Measurements from ENCODE around the gene GAS7.

Gene GAS7

DNA sequence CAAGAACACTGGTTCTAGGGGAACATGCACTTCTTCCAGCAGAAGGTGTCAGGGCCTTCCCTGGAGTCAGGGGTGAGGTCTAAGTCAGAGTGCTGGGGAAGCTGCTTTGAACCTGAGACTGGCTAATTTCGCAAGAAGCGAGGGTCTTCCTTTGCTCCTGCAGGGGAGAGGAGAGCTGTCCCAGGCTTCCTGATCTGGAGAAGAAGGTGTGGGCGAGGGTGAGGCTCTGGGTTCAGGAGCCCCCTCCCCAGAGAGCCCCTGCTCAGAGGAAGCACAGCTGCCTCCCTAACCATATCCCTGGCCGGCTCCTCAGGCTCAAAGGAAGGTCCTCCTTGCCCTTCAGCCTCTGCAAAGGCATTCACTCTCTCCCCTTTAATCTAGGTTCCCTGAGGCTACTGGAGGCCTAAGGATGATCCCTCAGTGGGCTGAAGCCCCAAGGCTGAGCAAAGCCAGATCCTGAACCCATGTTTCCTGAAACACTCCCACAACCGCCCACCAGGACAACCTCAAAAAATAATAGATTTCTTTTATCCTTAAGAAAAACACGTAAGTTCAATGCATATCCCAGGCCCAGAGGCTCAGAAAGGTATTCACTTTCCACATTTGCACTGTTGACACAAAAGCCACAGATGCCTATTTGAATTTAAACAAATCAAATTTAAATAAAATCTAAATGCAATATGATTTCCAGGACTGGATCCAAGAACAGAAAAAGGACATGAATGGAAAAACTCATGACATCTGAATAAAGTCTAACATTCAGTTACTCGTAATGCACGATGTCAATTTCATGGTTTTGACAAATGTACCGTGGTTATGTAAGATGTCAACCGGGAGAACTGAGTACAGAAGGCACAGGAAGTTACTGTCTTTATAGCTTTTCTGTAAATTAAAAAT, 221.9 kb downstream of the GAS7 start:
- no peak for DNase-seq (ENCODE audit: low read depth)

DNA sequence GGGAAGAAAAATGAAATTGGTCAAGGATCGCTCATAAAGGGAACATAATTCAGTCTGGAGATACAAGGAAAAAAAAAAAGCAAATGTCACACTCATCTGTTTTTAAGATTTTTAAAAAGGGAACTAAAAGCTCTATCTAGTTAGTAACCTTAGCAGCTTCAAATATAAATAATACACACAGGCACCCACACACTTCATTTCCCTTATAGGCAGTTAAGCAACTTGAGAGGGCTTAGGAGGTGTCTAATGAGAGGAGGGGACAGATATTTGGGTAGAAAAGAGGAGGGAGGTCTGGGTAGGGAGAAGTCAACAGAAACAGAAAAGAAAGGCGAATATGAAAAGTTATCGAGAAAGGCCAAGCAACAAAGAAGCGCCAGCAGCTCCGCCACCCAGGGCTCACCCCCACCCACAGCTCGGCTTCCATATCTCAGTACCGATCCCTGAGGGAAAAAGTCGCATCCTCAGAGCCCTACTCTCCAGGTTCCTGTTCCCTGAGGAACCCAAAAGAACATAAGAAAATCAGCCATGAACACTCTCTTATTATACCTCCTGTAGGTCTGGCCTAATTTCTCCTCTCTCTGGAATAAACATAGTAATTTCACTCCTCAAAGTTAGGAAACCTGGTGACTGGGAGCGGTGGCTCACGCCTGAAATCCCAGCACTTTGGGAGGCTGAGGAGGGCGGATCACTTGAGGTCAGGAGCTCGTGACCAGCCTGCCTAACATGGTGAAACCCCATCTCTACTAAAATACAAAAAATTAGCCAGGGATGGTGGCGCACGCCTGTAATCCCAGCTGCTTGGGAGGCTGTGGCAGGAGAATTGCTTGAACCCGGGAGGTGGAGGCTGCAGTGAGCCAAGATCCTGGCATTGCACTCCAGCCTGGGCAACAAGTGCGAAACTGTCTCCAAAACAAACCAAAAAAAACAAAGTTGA, 223.7 kb downstream of the GAS7 start:
- no peak for DNase-seq (ENCODE audit: low read depth)

DNA sequence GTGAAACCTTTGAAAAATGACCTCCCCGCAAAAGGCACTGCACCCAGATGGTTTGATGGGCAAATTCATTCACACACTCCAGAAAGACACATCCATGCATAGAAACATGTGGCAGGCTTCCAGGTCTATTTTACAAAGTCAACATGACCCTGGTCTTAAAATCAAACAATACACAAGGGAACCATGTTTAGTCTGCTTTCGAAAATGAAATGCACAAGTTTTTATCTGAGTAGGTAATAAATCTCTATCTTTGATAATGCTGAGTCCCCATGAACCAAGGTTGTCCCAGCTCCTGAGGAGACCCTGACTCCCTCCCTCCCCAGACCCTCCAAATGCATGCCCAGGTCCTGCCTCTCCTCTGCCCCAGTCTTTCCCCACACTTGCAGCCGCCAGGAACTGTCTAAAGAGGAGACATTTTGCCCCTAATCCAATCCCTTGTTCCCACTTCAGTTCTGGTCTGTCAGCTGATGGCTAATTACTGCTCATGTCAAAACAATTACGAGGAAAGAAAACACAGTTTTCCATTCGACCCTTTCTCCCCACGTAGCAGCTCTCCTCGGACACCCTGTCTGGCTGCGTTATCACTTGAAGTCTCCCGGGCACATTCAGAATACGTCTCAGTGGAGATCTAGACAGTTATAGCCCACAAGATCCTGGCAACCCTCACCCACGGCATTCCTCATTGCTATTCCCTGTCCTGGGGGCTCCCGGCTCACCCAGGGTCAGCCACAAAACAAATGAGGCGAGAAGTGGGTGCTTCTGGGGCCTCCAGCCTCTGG, 224.5 kb downstream of the GAS7 start:
- no peak for DNase-seq (ENCODE audit: low read depth)

DNA sequence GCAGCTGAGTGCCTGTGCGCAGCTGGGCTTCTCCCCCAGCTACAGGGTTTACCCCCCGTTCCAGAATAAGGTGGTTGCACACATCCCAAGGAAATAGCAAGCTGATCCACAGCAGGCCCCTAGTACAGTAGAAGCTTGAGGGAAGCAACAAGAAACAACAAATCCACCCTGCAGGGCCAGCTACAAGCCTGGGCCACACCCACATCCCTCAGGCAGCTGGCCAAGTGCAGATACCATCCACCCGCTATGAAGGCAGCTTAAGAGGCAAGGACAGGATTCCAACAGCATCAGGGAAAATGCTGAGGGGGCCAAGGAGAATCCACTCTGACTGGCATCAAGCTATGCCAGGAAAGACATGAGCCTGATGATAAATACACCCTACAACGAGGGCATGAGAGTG, 226.4 kb downstream of the GAS7 start:
- DNase-seq (ENCODE audit: low read depth) = no peak

DNA sequence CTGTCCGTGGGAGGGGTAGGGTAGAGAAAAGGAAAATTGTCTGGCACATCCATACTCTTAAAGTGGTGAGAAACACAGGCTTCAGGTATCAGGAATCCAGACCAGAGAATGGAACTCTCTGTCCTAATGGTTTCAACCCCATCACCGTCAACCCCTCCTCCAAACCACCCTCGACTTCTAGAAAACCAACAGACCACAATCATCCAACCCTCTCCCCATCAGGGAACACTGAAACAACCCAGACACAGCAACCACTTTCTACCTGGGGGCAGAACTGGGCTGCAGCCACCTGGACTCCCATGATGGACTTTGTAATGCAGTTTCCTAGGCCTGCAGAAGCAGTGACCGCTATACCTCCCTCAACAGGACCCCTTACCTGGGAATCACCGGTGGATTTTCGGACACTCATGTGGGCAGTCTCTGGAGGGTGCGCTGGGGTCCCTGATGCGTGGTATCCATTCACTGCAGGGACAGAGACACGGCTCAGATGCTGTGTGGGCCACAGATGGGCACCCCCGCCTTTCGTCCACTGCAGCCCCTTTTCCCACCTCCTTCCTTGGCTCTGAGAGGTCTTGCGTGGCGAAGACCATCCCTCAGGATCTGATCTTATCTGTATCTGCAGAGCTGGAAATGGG, 229.0 kb downstream of the GAS7 start:
- DNase-seq (ENCODE audit: low read depth) = no peak

DNA sequence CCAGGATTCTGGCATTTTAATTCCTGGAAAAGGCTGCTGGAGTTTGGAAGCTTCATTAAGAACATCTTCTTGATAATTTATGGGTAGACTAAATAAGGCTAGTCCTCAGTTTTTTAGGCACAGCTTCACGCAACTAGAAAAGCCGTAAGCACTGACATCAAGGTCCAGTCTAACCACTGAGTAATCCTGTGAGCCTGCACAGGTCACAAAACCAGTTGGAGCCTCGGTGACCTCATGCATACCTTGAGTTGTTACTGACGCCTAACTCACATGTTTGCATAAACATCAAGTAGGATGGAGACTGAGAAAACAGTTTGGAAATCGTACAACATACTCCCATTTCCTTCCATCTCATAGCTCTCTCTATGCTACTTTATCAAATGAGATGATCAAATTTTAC, 229.5 kb downstream of the GAS7 start:
- DNase-seq (ENCODE audit: low read depth) = no peak

DNA sequence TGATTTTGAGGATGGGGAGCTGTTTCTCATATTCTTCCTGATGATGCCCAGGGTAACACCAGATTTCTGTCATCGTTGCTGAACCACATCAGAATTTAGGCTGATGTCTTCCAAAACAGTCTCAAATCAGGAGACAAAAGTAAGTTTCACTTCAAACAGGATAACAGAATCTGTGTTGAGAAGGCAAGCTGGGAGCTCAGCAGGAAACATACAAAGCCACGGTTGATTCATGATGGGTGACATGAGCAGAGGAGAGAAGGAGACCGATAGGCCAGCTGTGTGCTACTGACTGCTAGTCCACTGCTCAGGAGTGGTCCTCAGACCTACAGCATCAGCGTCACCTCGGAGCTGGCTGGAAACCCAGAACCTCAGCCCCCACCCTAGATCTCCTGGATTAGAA, 230.4 kb downstream of the GAS7 start:
- no peak for DNase-seq (ENCODE audit: low read depth)

GRCh38 chr17:9959377-9959981, 238.9 kb downstream of the GAS7 start:
- no peak for DNase-seq (ENCODE audit: low read depth)

GRCh38 chr17:9958586-9959281, 239.7 kb downstream of the GAS7 start:
- DNase-seq (ENCODE audit: low read depth) = no peak

DNA sequence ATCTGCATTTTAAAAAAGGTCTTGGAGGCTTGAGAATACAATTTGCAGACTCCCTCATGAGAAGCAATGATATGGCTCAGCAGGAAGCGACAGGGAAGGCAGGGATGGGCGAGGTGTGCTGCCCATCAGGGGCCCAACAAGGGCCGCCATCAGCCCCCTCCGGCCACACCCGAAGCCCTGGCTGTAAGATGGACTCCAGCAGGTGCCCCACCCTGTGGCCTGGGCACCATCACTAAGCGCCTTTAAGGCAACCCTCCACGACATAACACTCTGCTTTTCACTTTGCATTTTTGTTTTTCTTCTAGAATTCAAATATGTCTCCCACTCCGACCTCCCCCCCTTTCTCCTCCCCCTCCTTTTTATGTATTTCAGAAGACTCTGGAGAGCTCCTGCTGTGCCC, 241.2 kb downstream of the GAS7 start:
- no peak for DNase-seq (ENCODE audit: low read depth)

- no peak for DNase-seq (ENCODE audit: low read depth)
Measured at GRCh38 chr17:9956474-9957131, 241.8 kb downstream of the GAS7 start.

GRCh38 chr17:9953492-9953891, 244.9 kb downstream of the GAS7 start:
- DNase-seq (ENCODE audit: low read depth) = no peak

DNA sequence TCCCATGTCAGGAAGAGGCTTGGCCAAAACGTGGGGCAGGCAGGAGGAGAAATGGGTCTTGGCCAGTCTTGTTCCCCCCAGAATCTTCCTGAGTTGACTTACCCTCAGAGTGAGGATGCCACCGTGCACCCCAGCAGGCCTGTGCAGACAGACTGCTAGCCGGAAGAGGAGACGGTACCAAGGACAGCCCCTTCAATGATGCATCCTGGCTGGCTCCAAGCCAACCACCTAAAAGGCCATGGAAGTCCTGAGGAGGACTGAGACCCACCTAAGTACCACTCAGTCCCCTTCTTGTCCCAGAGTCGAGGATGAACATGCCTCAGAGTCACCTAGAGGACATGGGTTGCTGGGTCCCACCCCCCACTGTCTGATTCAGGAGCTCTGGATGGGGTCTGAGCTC, 246.6 kb downstream of the GAS7 start:
- DNase-seq (ENCODE audit: low read depth) = no peak

GRCh38 chr17:9948928-9949327, 249.5 kb downstream of the GAS7 start:
- no peak for DNase-seq (ENCODE audit: low read depth)

DNA sequence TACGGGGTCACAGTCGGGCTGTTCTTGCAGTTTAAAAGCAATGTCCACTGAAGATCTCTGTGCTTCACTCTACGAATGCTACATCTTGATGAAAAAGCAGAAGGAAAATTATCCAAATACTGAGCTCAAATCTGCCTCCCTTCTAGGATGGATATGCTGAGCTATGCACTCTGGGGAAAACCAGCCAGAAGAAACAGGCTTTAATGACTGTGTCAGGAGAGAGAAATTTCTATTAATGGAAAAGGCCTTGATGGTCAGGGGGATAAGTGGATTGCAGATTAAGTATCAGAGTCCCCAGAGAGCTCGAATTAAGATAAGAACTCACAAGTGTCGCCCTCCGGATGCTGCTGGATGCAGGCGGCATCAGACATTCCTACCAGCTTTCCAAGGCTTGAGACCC, 253.7 kb downstream of the GAS7 start:
- no peak for DNase-seq (ENCODE audit: low read depth)

- no peak for DNase-seq (ENCODE audit: low read depth)
Measured at GRCh38 chr17:9943343-9943742, 255.1 kb downstream of the GAS7 start.

- DNase-seq (ENCODE audit: low read depth) = no peak
Measured at GRCh38 chr17:9942885-9943284, 255.5 kb downstream of the GAS7 start.

GRCh38 chr17:9941305-9941704, 257.1 kb downstream of the GAS7 start:
- no peak for DNase-seq (ENCODE audit: low read depth)

- DNase-seq (ENCODE audit: low read depth) = no peak
Measured at GRCh38 chr17:9940841-9941240, 257.6 kb downstream of the GAS7 start.

DNA sequence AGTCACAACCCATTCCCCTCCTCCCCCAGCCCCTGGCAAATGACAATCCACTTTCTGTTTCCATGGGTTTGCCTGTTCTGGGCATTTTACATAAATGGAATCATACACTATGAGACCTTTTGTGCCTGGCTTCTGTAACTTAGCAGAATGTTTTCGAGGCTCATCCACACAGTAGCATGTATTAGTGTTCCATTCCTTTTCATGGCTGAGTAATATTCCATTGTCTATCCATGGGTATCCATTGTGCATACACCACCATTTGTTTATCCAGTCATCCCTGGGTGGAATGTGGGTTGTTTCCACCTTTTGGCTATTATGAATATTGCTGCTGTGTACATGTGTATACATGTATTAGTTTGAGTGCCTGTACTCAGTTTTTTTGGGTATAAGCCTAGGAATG, 259.6 kb downstream of the GAS7 start:
- DNase-seq (ENCODE audit: low read depth) = no peak
